ENCODE data around the gene SRI.

SRI gene

DNA sequence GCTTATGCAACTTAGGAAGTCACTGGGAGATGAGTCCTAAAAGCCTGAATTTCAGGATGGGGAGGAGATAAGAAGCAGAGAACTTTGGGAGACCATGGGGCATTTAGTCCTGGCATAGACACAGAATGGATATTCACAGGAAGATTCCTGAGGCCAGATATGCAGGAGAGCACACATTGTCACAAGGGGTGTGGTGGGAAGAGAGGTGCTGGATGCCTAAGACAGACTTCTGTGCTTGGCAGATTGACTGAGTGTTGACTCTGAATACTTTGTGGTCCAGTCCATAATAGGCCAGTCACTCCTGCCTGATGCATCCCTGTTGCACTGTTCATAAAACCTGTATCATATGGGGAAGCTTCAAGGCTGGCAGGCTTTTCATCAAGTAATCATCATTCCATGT, 18.5 kb downstream of the SRI start:
- TF ChIP-seq RAD21 (IDR thresholded peaks at IDR 0.05; ENCODE audit: low read depth) (no peak), CREB1 (IDR thresholded peaks at IDR 0.05; ENCODE audit: low read depth) (no peak), MAX (IDR thresholded peaks at IDR 0.05) (no peak), FOXM1 (IDR thresholded peaks at IDR 0.05; ENCODE audit: borderline replicate concordance, low read depth) (no peak), REST (IDR thresholded peaks at IDR 0.05; ENCODE audit: low read depth) (no peak), TAF1 (IDR thresholded peaks at IDR 0.05; ENCODE audit: low read depth) (no peak)

DNA sequence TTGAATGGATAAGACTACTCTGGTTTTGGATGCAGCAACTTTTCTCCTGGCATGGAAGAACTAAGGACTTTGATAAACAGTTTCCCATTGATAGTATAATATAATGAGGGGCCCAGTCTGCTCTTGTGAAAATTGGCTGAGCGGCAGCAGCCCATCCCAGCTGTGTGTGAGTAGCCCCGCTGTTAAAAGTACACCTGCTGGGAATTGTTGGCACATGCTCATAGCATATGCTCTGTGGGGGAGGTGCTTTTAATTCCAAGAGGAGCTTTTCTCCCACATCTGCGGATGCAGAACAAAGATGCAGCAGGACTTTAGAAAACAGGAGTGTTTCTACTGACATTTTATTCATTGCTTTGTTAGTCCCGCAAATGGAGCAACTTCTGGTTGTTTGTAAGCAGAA, 19.0 kb downstream of the SRI start:
- TF ChIP-seq TCF12 (IDR thresholded peaks at IDR 0.05; ENCODE audit: low read depth) (no peak), EP300 (IDR thresholded peaks at IDR 0.05; ENCODE audit: borderline replicate concordance) (no peak), TAF1 (IDR thresholded peaks at IDR 0.05; ENCODE audit: low read depth) (no peak), NFIC (IDR thresholded peaks at IDR 0.05) (no peak), REST (IDR thresholded peaks at IDR 0.05; ENCODE audit: low read depth) (no peak), TEAD4 (IDR thresholded peaks at IDR 0.05) (no peak), MAX (IDR thresholded peaks at IDR 0.05) (no peak), RAD21 (IDR thresholded peaks at IDR 0.05; ENCODE audit: low read depth) (no peak), EGR1 (IDR thresholded peaks at IDR 0.05) (no peak), CEBPB (IDR thresholded peaks at IDR 0.05) (no peak)

DNA sequence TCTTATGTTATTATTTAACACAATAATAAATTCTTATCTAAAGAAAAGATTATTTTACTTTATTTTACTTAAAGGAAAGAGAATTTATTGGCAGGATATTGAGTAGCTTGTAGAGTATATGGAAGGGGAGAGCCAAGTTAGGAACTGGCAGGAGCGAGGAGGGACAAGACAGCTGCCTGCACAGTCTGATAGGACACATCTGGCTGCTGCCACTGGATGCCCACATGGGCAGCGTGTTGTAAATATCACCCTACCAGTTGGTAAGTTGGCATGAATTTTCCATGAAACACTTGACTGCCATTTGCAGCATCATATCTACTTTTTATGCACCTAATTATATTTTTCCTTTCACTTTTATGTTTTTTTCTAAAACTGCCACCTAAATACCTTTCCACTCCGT, 19.6 kb downstream of the SRI start:
- no peak for TF ChIP-seq ZBTB7A (IDR thresholded peaks at IDR 0.05; ENCODE audit: low read depth)

- TF ChIP-seq TCF12 (IDR thresholded peaks at IDR 0.05; ENCODE audit: low read depth) (no peak), REST (IDR thresholded peaks at IDR 0.05; ENCODE audit: low read depth) (no peak), EP300 (IDR thresholded peaks at IDR 0.05; ENCODE audit: borderline replicate concordance) (no peak), CREB1 (IDR thresholded peaks at IDR 0.05; ENCODE audit: low read depth) (no peak), TEAD4 (IDR thresholded peaks at IDR 0.05) (no peak), NFIC (IDR thresholded peaks at IDR 0.05) (no peak), TAF1 (IDR thresholded peaks at IDR 0.05; ENCODE audit: low read depth) (no peak), YY1 (IDR thresholded peaks at IDR 0.05; ENCODE audit: low read depth) (no peak), RAD21 (IDR thresholded peaks at IDR 0.05; ENCODE audit: low read depth) (no peak), EGR1 (IDR thresholded peaks at IDR 0.05) (no peak), FOXM1 (IDR thresholded peaks at IDR 0.05; ENCODE audit: borderline replicate concordance, low read depth) (no peak), MAX (IDR thresholded peaks at IDR 0.05) (no peak), CEBPB (IDR thresholded peaks at IDR 0.05) (no peak)
- TF ChIP-seq, protein P1, sequence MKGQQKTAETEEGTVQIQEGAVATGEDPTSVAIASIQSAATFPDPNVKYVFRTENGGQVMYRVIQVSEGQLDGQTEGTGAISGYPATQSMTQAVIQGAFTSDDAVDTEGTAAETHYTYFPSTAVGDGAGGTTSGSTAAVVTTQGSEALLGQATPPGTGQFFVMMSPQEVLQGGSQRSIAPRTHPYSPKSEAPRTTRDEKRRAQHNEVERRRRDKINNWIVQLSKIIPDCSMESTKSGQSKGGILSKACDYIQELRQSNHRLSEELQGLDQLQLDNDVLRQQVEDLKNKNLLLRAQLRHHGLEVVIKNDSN (IDR thresholded peaks at IDR 0.05) = no peak
These were observed 27.9 kb downstream of the SRI start for GRCh38 chr7:88191911-88192310.

GRCh38 chr7:88185650-88186049, 34.2 kb downstream of the SRI start:
- TF ChIP-seq ZBTB7A (IDR thresholded peaks at IDR 0.05; ENCODE audit: low read depth) = no peak
- no peak for TF ChIP-seq CREB1 (IDR thresholded peaks at IDR 0.05; ENCODE audit: low read depth)
- no peak for TF ChIP-seq RAD21 (IDR thresholded peaks at IDR 0.05; ENCODE audit: low read depth)
- TF ChIP-seq TCF12 (IDR thresholded peaks at IDR 0.05; ENCODE audit: low read depth) = no peak
- TF ChIP-seq MAX (IDR thresholded peaks at IDR 0.05) = no peak
- no peak for TF ChIP-seq EGR1 (IDR thresholded peaks at IDR 0.05)
- TF ChIP-seq REST (IDR thresholded peaks at IDR 0.05; ENCODE audit: low read depth) = no peak
- no peak for TF ChIP-seq TEAD4 (IDR thresholded peaks at IDR 0.05)
- no peak for TF ChIP-seq FOXM1 (IDR thresholded peaks at IDR 0.05; ENCODE audit: borderline replicate concordance, low read depth)
- no peak for TF ChIP-seq NFIC (IDR thresholded peaks at IDR 0.05)
- TF ChIP-seq TAF1 (IDR thresholded peaks at IDR 0.05; ENCODE audit: low read depth) = no peak
- no peak for TF ChIP-seq YY1 (IDR thresholded peaks at IDR 0.05; ENCODE audit: low read depth)
- no peak for TF ChIP-seq EP300 (IDR thresholded peaks at IDR 0.05; ENCODE audit: borderline replicate concordance)
- TF ChIP-seq, protein P1 (IDR thresholded peaks at IDR 0.05) = no peak

Data from Ishikawa (cell line).